Activated CD8-positive, alpha-beta T cell treated with anti-CD3 and anti-CD28 coated beads, Interleukin-2, amount 10 ng/mL, durations not matched to agents 7 days and 5 days (primary cell): Measurements from ENCODE around the gene SEMA5A. TPM values are rescaled to one million over a fixed set of nuclear protein-coding genes. Genes with fewer than 3 reads are reported as not detected.
"Not testable (repeated sequence)": the region's sequence is repeated elsewhere in the genome, so short reads cannot be mapped to it uniquely, and the experiment has no call there.

Source experiments
- ATAC-seq: fragments of 150-1000 bp; cut with Tn5 transposase; one replicate; pipeline ENCODE4 v1.10.0; 2021; ENCODE audit warnings: moderate library complexity
- CTCF ChIA-PET: fragments of 350-600 bp; sonication (Branson Sonifier 250); formaldehyde crosslinking; loops from one replicate; lab custom pipeline; 2021; ENCODE audit warnings: antibody characterized with exemption; lab: Charles Lee
- POLR2A ChIA-PET: fragments of 350-600 bp; sonication (Branson Sonifier 250); formaldehyde crosslinking; loops from one replicate; lab custom pipeline; 2021; ENCODE audit warnings: antibody characterized with exemption; lab: Charles Lee
- DNase-seq: peaks from one replicate; pipeline ENCODE4 v3.0.0-alpha.2; 2020
- H3K27ac Mint-ChIP-seq: one replicate; pipeline ENCODE4 v1.8.0; 2021; ENCODE audit warnings: mild to moderate bottlenecking, mixed read lengths
- H3K27me3 Mint-ChIP-seq: one replicate; pipeline ENCODE4 v1.8.0; 2021; ENCODE audit warnings: low read depth, mixed read lengths
- H3K36me3 Mint-ChIP-seq: one replicate; pipeline ENCODE4 v1.8.0; 2021; ENCODE audit warnings: low read depth, mixed read lengths
- H3K4me1 Mint-ChIP-seq: one replicate; pipeline ENCODE4 v1.8.0; 2021; ENCODE audit warnings: low read depth, mixed read lengths
- H3K4me3 Mint-ChIP-seq: one replicate; pipeline ENCODE4 v1.8.0; 2021; ENCODE audit warnings: mild to moderate bottlenecking, mixed read lengths
- H3K9me3 Mint-ChIP-seq: one replicate; pipeline ENCODE4 v1.8.0; 2022; ENCODE audit warnings: mixed read lengths; ENCODE audit not compliant: insufficient read depth
- total RNA-seq, 2 experiments: library from RNA; stranded (reverse); gene quantifications; one replicate each; pipeline ENCODE4 v1.2.3, GENCODE V29; 2021

SEMA5A gene
- total RNA-seq, 2 experiments from 2014 or later = not detected

DNA sequence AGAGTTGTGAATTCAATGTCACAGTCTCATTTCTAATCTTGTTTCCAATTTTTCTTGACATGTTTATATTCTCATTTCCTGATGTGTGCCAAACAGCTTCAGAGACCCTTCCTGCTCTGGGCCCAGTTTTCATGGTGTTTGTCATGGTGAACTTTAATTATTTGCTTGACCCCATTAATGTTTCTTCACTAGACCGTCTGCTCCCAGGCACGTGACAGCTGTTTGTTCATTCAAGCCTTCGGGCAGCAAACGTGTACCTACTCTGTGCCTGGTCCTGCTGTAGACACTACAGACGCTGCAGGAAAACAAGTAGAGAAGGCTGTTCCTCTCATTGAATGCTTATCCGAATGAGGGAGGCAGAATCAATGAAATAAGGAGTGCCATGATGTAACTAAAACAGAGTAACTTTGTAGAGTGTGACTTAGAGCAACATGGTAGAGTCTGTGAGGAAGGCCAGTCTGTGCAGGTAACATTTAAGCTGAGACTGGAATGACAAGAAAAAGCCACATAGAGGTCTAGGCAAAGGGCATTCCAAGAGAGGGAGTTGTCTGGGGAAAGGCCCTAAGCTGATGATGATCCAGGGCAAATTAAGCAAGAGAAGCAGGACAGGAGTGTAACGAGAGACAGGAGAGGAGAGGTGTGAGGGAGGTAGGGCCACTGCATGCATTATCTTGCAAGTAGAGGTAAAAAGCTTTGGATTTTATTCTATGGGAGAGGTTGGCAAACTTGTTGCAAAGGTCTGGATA lies 191.4 kb downstream of the SEMA5A start:
- no peaks in the 10 kb centered on the region for H3K27me3 Mint-ChIP-seq
- POLR2A ChIA-PET = interaction anchor here (0.6 kb wide), 1 partner anchor 61 kb away, joined by 4 read pairs; no protein-coding TSS in a partner anchor
- H3K4me3 Mint-ChIP-seq = no peak overlapping the region
- no peaks in the 10 kb centered on the region for H3K4me1 Mint-ChIP-seq
- H3K36me3 Mint-ChIP-seq = no peaks in the 10 kb centered on the region
- ATAC-seq (no peak), DNase-seq (no peak)
- no peaks in the 10 kb centered on the region for H3K9me3 Mint-ChIP-seq
- H3K27ac Mint-ChIP-seq = no peak overlapping the region
- CTCF ChIA-PET = no interaction called here

DNA sequence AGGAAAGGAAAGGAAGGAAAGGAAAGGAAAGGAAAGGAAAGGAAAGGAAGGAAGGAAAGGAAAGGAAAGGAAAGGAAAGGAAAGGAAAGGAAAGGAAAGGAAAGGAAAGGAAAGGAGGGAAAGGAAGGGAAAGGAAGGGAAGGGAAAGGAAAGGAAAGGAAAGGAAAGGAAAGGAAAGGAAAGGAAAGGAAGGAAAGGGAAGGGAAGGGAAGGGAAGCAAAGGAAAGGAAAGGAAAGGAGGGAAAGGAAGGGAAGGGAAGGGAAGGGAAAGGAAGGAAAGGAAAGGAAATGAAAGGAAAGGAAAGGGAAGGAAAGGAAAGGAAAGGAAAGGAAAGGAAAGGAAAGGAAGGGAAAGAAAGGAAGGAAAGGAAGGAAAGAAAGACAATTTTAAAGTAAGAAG lies 192.8 kb downstream of the SEMA5A start:
- H3K4me3 Mint-ChIP-seq, H3K27ac Mint-ChIP-seq, ATAC-seq, POLR2A ChIA-PET, H3K27me3 Mint-ChIP-seq, H3K9me3 Mint-ChIP-seq, H3K36me3 Mint-ChIP-seq, DNase-seq, CTCF ChIA-PET, H3K4me1 Mint-ChIP-seq: not testable (repeated sequence)

DNA sequence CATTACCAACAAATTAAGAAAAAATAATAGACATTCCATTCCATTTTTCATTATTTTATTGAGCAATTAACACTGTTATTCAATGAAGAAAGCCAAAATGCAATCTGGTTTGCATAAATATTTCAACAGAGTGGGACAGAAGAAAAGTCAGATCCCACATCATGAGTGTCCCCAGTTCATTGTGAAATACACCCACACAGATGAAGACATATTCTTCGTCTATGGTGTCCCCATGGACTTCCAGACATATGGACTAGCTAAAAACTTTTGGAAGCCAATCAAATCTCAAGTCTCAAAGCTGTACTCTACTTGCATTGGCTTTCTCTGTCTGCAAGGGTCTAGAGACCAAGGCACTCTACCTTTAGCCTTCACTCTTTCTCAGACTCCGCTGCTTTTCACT lies 194.3 kb downstream of the SEMA5A start:
- H3K4me3 Mint-ChIP-seq = no peak overlapping the region
- CTCF ChIA-PET = no interaction called here
- no peak for ATAC-seq
- POLR2A ChIA-PET = no interaction called here
- H3K27me3 Mint-ChIP-seq = no peaks in the 10 kb centered on the region
- H3K9me3 Mint-ChIP-seq = no peaks in the 10 kb centered on the region
- DNase-seq = no peak
- H3K36me3 Mint-ChIP-seq = no peaks in the 10 kb centered on the region
- H3K27ac Mint-ChIP-seq = no peak overlapping the region
- no peaks in the 10 kb centered on the region for H3K4me1 Mint-ChIP-seq

DNA sequence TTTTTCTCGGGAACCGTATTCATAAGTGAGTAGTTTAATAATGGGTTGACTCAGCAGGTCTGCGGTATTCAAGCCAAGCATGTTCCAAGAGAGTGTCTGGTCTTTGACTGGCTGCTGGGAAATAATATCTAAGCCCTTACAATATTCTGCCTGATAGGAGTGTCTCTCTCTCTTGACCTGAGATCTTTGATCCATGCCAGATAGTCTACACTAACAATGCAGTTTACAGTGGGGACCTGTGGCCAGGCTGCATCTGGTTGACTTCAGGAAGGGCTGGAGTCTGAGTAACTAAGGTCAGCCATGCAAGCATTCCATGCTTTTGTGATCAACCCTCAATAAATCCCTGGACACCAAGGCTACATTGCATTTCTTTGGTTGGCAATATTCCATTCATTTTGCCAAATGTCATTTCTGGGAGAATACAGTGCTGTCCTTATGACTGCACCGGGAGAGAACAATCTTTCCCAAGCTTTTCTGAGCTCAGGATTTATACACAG lies 195.5 kb downstream of the SEMA5A start:
- POLR2A ChIA-PET = no interaction called here
- H3K4me3 Mint-ChIP-seq = no peak overlapping the region

DNA sequence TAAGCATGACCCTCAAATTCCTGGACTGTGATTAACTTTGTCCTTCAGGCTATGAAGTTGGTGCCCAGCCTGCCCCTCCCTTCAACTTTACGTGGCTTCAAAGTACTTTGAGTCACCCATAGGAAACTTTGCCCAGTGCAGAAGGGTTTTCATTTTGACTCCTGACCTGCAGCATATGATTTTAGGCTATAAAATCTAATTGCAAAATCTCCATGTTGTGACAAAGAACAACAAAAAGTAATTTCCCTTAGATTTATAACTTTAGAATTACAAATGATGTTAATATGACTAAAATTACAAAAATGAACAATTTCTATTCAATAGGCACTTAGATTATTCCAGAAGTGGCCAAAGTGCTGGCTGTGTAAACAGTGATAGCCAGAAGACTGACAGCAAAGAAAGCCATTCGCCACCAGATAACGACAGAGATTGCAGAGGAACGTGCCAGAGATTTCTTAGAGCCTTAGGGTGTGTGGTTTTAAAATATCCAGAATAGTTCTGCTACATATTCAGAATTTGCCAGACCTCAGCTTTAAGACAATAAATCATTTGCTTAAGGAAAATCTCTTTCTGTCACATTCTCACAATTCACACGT lies 197.4 kb downstream of the SEMA5A start:
- Mint-ChIP-seq H3K27me3 (no peaks in the 10 kb centered on the region), H3K36me3 (no peaks in the 10 kb centered on the region), H3K27ac (no peak overlapping the region), H3K4me3 (no peak overlapping the region), H3K9me3 (no peaks in the 10 kb centered on the region), H3K4me1 (no peaks in the 10 kb centered on the region)
- ATAC-seq = no peak
- CTCF ChIA-PET = no interaction called here
- DNase-seq = no peak
- POLR2A ChIA-PET = no interaction called here

More for the DNA sequence above, 195.5 kb downstream of the SEMA5A start:
- Mint-ChIP-seq H3K27me3 (no peaks in the 10 kb centered on the region), H3K36me3 (no peaks in the 10 kb centered on the region), H3K27ac (no peak overlapping the region), H3K9me3 (no peaks in the 10 kb centered on the region), H3K4me1 (no peaks in the 10 kb centered on the region)
- CTCF ChIA-PET = no interaction called here
- ATAC-seq = no peak
- no peak for DNase-seq

DNA sequence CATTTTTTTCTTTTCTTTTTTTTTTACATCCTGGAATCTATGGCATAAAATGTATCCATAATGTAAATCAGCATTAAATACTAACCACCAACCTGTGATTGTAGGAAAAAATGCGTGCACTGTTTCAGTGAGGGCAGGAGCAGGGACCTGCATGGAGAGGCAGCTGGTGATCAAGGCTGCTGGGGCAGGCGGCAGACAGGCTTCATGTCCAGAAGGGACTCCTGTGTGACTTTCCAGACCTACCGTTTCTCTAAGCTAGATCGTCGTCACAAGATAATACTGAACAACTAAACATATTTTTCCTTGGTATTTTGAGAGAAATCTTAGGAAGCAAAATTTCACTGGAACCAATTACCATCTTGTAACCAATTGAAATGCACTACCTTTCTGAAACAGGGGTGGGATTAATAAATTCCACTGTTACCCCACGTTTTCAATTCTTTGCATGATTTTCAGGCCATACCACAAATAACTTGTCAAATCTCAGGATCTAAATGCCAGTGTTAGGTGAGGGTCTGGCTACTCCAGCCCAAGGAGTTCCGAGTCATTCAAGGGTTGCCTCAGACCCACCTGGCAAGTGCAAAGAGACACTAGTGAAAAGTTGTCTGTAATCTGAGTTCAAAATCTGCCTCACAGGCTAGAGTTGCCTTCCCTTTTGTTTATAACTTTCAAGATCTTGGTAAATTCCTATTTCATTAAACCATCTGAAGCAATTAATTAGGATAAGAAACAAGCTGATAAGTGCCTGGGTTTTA lies 198.2 kb downstream of the SEMA5A start:
- H3K27ac Mint-ChIP-seq = no peak overlapping the region
- no peaks in the 10 kb centered on the region for H3K4me1 Mint-ChIP-seq
- no peak for DNase-seq
- H3K4me3 Mint-ChIP-seq = no peak overlapping the region
- no peaks in the 10 kb centered on the region for H3K9me3 Mint-ChIP-seq
- CTCF ChIA-PET = no interaction called here
- H3K36me3 Mint-ChIP-seq = no peaks in the 10 kb centered on the region
- ATAC-seq = no peak
- POLR2A ChIA-PET = no interaction called here
- no peaks in the 10 kb centered on the region for H3K27me3 Mint-ChIP-seq

DNA sequence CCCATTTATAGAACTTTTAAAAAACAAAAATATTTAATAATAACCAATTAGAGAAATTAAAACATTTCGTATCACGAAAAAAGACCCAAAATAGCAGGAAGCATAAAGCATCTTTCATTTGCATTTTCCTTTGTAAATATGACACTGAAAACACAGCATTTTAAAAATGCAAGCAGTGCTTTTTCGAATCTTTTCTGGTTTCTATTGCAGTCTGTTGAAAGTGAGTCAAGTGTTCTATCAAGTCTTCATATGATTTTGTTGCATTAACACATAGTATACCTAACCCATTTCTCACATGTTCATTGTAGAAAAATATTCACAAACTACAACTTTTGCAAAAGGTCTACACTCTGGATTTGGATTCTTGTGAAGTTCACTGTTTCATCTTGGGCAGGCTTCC lies 198.8 kb downstream of the SEMA5A start:
- DNase-seq (no peak), ATAC-seq (no peak)
- POLR2A ChIA-PET = no interaction called here
- Mint-ChIP-seq H3K4me3 (no peak overlapping the region), H3K27ac (no peak overlapping the region), H3K27me3 (no peaks in the 10 kb centered on the region), H3K9me3 (no peaks in the 10 kb centered on the region), H3K36me3 (no peaks in the 10 kb centered on the region), H3K4me1 (no peaks in the 10 kb centered on the region)
- CTCF ChIA-PET = no interaction called here

DNA sequence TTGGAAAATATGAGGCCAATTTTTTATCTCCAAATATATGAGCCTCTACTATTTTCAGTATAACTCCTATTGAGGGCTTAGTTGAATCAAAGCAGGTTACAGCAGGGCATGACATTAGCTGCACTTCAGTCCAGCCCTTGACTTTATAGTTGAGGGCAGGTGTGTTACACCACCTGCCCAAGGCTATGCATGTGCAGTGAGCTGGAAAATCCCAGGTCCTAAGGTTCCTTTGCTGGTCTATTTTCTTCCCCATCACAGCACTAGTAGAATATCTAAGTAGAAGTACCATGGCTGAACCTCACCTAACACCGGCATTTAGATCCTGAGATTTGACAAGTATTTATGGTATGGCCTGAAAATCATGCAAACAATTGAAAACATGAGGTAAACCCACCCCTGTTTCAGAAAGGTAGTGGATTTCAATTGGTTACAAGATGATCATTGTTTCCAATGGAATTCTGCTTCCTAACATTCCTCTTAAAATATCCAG lies 201.1 kb downstream of the SEMA5A start:
- no peak for DNase-seq
- H3K4me1 Mint-ChIP-seq = no peaks in the 10 kb centered on the region
- H3K9me3 Mint-ChIP-seq = no peaks in the 10 kb centered on the region
- no peak for ATAC-seq
- POLR2A ChIA-PET = no interaction called here
- CTCF ChIA-PET = no interaction called here
- no peak overlapping the region for H3K27ac Mint-ChIP-seq
- no peaks in the 10 kb centered on the region for H3K36me3 Mint-ChIP-seq
- no peak overlapping the region for H3K4me3 Mint-ChIP-seq
- H3K27me3 Mint-ChIP-seq = no peaks in the 10 kb centered on the region

DNA sequence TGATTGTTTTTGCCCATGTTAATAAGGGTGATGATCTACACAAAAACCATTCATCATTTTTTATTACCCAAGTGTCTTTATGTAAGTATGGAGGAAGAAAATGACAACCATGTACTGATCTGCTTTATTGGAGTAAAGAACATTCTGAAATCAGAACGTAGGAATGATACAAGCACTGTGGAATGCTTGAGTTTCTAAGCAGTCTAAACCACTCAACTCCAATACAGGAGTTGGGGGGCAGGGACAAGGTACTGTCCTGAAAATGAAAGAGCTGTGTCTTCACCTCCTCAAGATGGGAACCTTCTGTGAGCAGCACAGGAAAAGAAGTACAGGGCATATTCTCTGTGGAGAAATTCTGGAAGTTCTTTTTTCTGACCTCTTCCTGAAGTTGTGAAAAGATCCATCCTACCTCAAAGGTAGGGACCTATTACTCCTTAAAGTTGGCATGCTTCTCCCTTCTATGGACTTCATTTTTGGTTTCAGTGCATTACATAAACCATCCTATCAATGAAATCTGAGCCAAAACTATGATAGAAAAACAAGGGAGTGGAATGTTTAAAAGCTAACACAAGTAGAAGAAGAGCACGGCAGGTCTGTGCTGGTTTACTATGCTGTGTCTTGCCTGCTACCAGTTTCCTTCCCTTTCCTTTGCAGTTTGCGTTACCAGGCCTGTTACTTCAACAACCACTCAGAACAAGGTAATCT lies 202.6 kb downstream of the SEMA5A start:
- ChIA-PET CTCF (no interaction called here), POLR2A (no interaction called here)
- Mint-ChIP-seq H3K4me3 (no peak overlapping the region), H3K9me3 (peaks cover 11% of the 10 kb centered on the region), H3K4me1 (no peaks in the 10 kb centered on the region), H3K36me3 (no peaks in the 10 kb centered on the region), H3K27ac (no peak overlapping the region), H3K27me3 (no peaks in the 10 kb centered on the region)
- DNase-seq (no peak), ATAC-seq (no peak)

DNA sequence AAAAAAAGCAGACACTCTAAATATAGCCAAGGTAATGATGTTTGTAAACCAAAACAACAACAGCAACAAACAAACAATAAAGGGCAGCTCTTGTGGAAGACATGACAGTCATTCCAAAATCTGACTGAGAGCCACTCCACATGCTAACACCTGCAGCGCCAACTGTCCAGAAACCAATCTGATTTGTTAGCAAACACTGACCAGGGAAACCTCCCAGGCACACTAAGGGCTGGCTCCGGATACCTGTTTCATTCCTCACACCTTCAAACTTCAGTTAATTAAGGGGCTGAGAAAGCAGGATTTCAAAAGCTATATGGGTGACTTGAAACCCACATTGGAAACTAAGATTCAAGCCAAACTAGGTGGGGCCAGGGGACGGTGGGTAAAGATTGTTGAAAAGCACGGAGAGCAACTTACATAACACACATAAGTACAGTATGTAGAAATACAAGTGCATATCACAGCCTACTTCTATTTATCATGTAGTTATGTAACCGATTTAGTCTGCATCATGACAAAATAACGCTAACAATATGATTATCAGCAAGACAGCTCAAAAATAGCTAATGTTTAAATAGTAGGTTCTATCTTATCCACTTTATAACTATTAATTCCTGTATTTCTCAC lies 203.6 kb downstream of the SEMA5A start:
- H3K9me3 Mint-ChIP-seq = peaks cover 12% of the 10 kb centered on the region
- no peak for ATAC-seq
- ChIA-PET POLR2A (no interaction called here), CTCF (no interaction called here)
- H3K4me3 Mint-ChIP-seq = no peak overlapping the region
- DNase-seq = no peak
- H3K36me3 Mint-ChIP-seq = no peaks in the 10 kb centered on the region
- no peaks in the 10 kb centered on the region for H3K27me3 Mint-ChIP-seq
- H3K4me1 Mint-ChIP-seq = no peaks in the 10 kb centered on the region
- no peak overlapping the region for H3K27ac Mint-ChIP-seq

DNA sequence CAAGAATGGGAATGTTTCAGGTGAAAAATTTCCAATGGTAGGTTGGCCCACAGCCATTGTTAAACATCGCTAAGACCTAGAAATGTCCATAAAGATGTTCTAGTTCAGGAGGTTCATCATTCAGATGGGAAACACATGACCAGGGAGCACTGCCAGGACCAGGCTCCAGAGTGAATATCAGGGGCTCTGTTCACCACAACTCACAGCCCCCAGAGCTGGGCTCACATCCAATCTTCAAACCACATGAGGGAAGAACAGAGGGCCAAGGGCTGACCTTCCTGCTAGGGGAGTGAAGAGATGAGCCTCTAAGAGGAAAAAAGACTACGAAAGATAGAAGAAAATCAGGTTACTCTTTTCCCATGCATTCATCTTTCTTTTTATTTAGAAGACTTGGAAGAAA lies 205.8 kb downstream of the SEMA5A start:
- ChIA-PET POLR2A (no interaction called here), CTCF (no interaction called here)
- Mint-ChIP-seq H3K27ac (no peak overlapping the region), H3K9me3 (peaks cover 12% of the 10 kb centered on the region), H3K36me3 (no peaks in the 10 kb centered on the region), H3K27me3 (no peaks in the 10 kb centered on the region), H3K4me3 (no peak overlapping the region), H3K4me1 (no peaks in the 10 kb centered on the region)
- ATAC-seq (no peak), DNase-seq (no peak)
